SH-SY5Y (cell line): ENCODE results near the gene ZEB1.

ENCODE experiments used
- GATA2 ChIP-seq: IDR thresholded peaks from 2 replicates; pipeline ENCODE4 v1.6.1; 2011; ENCODE audit warnings: mild to moderate bottlenecking, low read depth, low read length
- GATA3 ChIP-seq: IDR thresholded peaks from 2 replicates; pipeline ENCODE4 v1.6.1; 2011; ENCODE audit warnings: low read depth, mild to moderate bottlenecking, low read length, moderate library complexity

- TF ChIP-seq GATA2 = no peak
- no peak for TF ChIP-seq GATA3
Measured at GRCh38 chr10:31341552-31341951, 22.5 kb downstream of the ZEB1 start.
